HS-5 (cell line): Measurements from ENCODE around the gene UBE2QL1.

ENCODE experiments used
- DNase-seq: peaks from one replicate; pipeline ENCODE4 v3.0.0-alpha.2; 2012; ENCODE audit warnings: low read depth

Gene UBE2QL1

GRCh38 chr5:6448622-6449464 is at the start of gene UBE2QL1:
Gene UBE2QL1, plus strand, starts transcription at chr5:6448859. Its CDS starts 35 bp downstream, at chr5:6448894.
- DNase-seq = no peak

GRCh38 chr5:6399980-6400910 is 48.4 kb upstream of the UBE2QL1 start:
- peak; percentile 78 for DNase-seq

DNA sequence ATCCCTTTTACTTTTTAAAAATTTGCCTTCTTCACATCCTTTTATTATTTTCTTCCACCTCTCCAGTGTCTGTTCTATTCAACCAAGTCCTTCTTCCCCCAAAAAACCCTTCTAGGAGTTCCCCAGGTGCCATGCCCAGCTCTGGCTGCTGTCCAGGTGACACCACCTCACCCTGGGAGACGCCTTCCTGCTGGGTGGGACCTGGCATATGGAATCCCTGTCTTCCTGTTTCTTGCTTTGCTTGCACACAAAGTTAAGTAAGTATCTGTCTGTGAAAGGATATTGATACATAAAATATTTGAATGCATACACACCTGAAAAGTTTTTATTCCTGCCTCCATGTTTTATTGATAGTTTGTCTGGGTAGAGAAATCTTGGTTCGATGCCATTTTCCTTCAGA is 47.2 kb upstream of the UBE2QL1 start:
- no peak for DNase-seq

DNA sequence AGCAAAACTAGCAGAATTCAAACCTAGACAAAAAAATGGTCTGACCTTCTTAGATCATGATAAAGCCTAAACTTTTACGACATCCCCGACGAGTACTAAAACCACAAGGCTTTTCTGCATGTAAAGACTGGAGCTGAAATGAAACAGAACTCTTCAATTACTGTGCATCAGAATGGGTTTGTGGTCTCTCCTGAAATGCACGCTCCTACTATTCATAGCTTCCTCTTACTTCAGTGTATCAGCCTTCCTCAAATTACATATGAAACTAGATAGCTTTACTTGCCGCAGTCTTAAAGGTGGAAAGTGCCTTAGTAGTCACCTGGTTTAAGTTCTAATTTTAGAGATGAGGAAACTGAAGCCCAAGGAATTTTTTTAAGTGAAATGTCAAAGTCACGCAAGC is 45.7 kb upstream of the UBE2QL1 start:
- DNase-seq = no peak

GRCh38 chr5:6403416-6403815 is 45.2 kb upstream of the UBE2QL1 start:
- DNase-seq = no peak

DNA sequence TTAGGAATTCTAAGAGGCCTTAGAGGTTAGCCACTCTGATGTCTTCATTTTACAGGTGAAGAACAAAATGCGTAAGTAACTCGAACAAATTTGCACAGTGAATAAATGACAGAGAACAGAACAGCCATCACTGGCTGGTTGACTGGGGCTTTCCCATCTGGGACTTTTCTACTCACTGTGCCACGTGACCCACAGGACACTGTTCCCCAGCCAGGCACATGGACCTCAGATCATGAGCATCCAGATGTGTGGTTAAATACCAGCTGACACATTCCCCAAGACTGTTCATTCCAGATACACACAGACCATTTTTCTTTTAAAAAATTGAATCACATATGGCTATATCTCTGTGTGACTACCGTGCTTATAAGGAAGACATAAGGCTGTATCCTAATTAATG is 44.5 kb upstream of the UBE2QL1 start:
- DNase-seq = peak; percentile 88

DNA sequence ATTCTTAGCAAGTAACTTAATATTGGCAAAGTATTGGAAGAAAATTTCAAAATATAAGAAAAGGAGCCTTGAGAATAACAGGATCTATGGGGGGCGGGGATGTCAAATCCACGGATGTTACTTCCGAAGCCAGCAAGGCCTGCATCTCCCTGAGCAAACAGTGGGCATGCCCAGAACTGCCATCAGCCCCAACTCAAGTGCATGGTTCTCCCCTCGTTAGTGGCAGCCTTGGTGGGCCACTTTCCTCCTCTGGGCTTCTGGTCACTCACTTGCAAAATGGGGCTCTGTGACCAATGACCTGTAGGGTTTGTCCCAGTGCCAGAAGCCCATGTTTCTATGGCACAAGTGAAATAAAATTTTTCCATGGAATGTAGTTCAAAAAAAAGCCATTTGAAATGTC is 43.1 kb upstream of the UBE2QL1 start:
- no peak for DNase-seq

- DNase-seq = no peak
Measured at GRCh38 chr5:6407558-6408259, 41.0 kb upstream of the UBE2QL1 start.

GRCh38 chr5:6408260-6408596 is 40.4 kb upstream of the UBE2QL1 start:
- no peak for DNase-seq

DNA sequence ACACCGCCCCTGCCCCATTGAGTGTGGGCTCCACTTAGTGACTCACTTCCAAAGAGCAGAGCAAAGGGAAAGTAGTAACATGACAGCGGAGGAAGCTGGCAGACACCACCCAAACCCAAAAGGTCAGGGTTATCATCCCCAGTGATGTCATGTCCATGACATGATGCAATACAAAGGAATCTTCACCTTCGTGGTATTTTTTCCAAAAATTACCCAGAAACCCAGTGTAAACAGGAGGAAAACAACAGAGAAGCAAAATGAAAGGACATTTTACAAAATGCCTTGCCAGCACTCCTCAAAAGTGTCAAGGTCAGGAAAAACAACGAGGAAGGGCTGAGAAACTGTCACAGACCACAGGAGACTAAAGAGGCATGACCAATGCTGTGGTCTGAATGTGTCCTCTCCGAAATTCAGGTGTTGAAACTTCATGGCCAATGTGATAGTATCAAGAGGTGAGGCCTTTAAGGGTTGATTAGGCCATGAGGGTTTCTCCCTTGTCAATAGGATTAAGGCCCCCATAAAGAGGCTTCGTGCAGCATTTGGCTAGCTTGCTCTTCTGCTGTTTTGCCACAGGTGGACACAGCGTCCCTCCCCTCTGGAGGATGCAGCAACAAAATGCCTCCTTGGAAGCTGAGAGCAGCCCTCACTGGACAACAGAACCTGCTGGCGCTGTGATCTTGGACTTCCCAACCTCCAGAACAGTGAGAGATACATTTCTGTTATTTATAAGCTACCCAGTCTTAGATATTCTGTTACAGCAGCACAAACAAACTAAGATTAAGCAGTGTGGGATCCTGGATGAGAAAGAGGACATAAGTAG is 39.8 kb upstream of the UBE2QL1 start:
- DNase-seq = no peak

- DNase-seq = no peak
Measured at GRCh38 chr5:6410421-6410820, 38.2 kb upstream of the UBE2QL1 start.

DNA sequence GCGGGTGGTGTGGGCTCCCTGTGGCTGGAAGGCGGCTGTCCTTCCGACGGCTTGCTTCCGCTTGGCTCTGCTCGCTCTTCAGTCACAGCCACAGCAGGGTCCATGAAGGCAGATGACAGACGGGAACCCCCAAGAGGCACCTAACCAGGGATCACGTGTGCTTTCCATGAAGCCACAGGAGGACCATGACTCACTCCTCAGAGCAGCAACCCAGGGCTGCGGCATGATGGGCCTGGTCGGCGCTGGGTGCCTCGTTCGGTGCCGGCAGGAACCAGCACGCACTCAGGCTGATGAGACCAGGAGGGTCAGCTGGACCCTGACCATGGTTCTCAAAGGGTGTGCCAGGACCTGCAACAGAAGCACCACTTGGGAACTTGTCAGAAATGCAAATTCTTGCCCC is 37.5 kb upstream of the UBE2QL1 start:
- DNase-seq = no peak

DNA sequence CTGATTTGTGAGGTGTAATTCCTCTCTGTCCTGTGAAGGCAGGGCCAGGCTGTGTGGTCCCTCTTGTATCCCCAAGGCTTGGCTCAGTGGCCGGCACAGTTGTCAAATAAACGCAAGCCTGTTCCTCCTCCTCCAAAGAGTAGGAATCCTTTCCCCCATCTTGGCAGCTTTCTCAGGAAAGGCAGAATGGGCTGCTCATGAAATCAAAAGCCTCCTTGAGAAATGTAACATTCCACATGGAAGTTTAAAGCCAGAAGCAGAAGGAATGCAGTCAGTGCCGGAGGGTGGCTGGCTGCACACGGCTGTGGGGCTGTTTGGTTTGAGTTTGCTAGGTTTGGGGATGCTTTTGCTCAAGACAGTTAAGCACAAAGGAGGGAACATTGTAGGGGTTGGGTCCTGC is 35.8 kb upstream of the UBE2QL1 start:
- DNase-seq = no peak

GRCh38 chr5:6417657-6418056 is 31.0 kb upstream of the UBE2QL1 start:
- DNase-seq = no peak

GRCh38 chr5:6418679-6419276 is 29.9 kb upstream of the UBE2QL1 start:
- DNase-seq = no peak

- DNase-seq = no peak
Measured at GRCh38 chr5:6419340-6419852, 29.3 kb upstream of the UBE2QL1 start.

- no peak for DNase-seq
Measured at GRCh38 chr5:6423327-6424109, 25.1 kb upstream of the UBE2QL1 start.

DNA sequence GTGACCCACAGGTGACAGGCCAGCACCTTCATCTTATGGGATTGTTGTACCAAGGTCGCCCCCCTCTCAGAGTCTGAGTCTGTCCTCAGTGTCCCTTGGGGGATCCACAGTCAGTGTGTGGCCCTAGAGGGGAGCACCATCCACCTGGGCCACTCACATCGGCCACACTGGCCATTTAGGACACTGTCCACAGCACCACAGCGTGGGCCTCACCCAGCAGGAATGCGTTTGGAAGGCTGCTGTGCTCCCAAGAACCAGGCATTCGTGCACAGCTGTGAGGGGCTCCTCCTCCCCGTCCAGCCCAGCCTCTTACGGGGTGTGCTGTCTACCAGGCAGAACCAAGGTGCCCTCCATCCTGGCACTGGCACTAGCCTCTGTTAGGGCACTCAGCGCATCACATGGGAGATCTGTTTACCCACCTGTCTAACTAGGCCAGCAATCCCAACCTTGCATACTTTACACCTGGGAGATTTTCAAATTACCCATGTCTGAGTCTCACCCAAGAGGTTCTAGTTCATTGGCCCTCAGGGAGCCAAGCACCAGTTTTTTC is 24.5 kb upstream of the UBE2QL1 start:
- DNase-seq = no peak

DNA sequence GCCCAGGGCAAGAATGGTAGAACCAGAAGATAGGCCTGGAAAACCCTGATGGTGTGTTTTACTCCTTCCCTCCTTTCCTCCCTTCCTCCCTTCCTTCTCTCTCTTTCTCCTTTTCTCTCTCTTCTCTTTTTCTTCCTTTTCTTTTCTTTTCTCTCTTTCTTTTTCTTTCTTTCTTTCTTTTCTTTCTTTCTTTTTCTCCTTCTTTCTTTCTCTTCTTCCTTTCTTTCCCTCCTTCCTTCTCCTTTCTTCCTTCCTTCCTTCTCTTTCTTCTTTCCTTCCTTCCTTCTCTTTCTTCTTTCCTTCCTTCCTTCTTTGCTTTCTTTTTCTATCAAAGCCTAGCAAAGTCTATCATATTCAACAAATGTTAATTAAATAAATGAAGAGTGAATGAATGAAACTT is 24.0 kb upstream of the UBE2QL1 start:
- no peak for DNase-seq

DNA sequence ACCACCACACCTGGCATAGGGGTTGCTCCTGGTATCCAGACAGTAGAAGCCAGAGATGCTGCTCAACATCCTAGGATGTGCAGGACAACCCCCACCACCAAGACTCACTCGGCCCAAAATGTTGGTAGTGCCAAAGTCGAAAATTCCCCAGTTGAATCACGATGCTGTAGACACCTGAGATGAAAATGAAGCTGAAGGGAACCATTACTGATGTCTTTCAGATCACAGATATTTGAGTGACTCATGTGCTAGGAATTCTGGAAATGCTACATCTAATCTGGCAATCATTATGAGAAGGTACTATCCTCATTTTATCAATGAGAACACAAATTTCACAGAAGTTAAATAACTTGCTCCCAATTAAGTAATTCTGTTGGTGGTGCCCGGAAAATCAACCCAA is 21.0 kb upstream of the UBE2QL1 start:
- DNase-seq = peak; percentile 67
